ENCODE results near the gene NUDT4. TPM values are rescaled to one million over a fixed set of nuclear protein-coding genes. Genes with fewer than 3 reads are reported as not detected.

Gene NUDT4
- total RNA-seq: 100 to 1,000 TPM in 1 of 2 donors, 10 to 100 TPM in 1; 91.1 to 178 TPM

DNA sequence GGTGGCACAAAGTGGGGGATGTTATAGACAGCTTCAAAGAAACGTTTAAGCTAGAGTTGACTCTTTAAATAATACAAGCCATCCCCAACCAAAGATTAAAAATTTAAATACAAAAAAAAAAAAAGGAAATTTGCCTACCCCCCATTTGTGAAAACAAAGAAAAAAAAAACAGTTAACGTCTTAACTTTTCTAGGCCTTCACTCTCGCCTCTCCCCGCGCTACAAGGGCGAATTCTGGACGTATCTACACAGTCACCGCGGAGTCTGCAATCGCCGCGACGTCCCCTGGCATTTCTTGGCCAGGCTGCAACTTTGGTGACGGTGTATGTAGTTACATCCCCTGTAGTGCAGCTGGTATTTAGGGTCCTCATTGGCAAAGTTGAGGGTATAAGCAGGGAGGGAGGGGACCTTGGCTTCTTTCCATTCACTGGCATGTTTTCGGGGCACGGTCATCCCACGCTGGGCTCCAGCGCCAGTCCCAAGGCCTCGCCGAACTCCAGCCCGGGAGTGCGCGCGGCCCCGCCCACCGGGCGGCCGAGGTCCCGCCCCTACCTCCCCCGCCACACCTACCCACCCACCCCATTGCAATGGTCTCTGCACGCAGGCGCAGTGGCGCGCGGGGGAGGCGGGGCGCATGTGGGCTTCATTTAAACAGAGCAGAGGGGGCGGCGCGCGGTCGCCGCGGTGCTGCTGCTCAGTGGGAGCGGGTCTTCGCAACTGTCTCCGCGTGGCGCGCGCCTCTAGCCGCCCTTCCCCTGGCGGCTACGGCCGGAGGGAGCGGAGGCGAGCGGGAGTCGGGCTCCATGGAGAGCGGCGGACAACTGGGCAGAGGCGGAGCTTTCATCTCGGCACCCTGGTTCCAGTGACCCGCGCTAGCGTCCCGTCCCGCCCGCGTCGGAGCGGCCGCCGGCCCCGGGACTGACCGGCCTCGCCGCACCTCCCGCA is at the start of gene NUDT4:
NUDT4 (plus strand) TSS at position 674 of the 944 bp plus-strand sequence. CDS start 398 bp downstream, outside the sequence.
- no peaks in the 10 kb centered on the region for H3K9me3 ChIP-seq
- H3K4me3 ChIP-seq: peak within 1 kb of the TSS; percentile 86
- H3K36me3 ChIP-seq: no peaks in the 10 kb centered on the region
- H3K27me3 ChIP-seq (replicated peaks; ENCODE audit: insufficient read depth): no peaks in the 10 kb centered on the region
- peaks cover 12 to 39% of the 10 kb centered on the region in 2 donors for H3K4me1 ChIP-seq (ENCODE audit: control insufficient read depth in 1 of 2, low read depth in 2 of 2)
- peak; percentile 91 for ATAC-seq (ENCODE audit: insufficient number of reproducible peaks, low FRiP score, low read depth)
- peak; percentile 93 for DNase-seq (ENCODE audit: low spot score)
- peak within 1 kb of the TSS; percentile 91 to 97 for H3K27ac ChIP-seq
- TF ChIP-seq, protein P1, sequence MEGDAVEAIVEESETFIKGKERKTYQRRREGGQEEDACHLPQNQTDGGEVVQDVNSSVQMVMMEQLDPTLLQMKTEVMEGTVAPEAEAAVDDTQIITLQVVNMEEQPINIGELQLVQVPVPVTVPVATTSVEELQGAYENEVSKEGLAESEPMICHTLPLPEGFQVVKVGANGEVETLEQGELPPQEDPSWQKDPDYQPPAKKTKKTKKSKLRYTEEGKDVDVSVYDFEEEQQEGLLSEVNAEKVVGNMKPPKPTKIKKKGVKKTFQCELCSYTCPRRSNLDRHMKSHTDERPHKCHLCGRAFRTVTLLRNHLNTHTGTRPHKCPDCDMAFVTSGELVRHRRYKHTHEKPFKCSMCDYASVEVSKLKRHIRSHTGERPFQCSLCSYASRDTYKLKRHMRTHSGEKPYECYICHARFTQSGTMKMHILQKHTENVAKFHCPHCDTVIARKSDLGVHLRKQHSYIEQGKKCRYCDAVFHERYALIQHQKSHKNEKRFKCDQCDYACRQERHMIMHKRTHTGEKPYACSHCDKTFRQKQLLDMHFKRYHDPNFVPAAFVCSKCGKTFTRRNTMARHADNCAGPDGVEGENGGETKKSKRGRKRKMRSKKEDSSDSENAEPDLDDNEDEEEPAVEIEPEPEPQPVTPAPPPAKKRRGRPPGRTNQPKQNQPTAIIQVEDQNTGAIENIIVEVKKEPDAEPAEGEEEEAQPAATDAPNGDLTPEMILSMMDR (IDR thresholded peaks at IDR 0.05): no peak

DNA sequence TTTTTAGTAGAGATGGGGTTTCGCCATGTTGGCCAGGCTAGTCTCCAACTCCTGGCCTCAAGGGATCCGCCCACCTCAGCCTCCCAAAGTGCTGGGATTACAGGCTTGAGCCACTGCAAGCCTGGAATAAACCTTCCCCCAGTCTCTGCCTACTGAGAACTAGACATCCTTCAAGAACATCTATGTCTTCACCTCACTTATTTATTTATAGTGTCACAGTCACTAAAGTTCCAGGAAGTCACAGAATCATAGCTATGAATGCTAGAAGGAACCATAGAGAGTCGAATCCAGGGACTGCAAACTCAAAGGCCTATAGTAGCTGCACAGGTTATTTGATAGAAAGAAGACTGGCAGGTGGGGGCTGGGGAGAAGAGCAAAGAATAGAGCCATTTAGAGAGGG is 44.7 kb upstream of the NUDT4 start:
- Histone ChIP-seq H3K27ac (no peak overlapping the region), H3K4me1 (ENCODE audit: control insufficient read depth in 1 of 2, low read depth in 2 of 2) (peaks cover 5 to 6% of the 10 kb centered on the region in 2 donors), H3K4me3 (no peak overlapping the region), H3K27me3 (replicated peaks; ENCODE audit: insufficient read depth) (no peaks in the 10 kb centered on the region), H3K36me3 (no peaks in the 10 kb centered on the region), H3K9me3 (no peaks in the 10 kb centered on the region)
- ATAC-seq (ENCODE audit: insufficient number of reproducible peaks, low FRiP score, low read depth) (no peak), DNase-seq (ENCODE audit: low spot score) (no peak)
- TF ChIP-seq, protein P1 (IDR thresholded peaks at IDR 0.05): no peak

DNA sequence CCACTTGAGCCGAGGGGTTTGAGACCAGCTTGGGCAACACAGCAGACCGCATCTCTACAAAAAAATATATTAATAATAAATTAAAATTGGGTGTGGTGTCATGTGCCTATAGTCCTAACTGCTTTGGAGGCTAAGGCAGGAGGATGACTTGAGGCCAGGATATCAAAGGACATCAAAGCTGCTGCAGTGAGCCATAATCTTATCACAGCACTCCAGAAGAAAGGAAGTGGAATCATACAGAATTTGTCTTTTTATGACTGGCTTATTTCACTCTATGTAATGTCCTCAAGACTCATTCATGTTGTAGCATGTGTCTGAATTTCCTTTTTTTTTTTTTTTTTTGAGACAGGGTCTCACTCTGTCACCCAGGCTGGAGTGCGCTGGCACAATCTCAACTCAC is 43.9 kb upstream of the NUDT4 start:
- ATAC-seq (ENCODE audit: insufficient number of reproducible peaks, low FRiP score, low read depth): no peak
- Histone ChIP-seq H3K9me3 (no peaks in the 10 kb centered on the region), H3K27me3 (replicated peaks; ENCODE audit: insufficient read depth) (no peaks in the 10 kb centered on the region), H3K36me3 (no peaks in the 10 kb centered on the region), H3K4me3 (no peak overlapping the region), H3K27ac (no peak overlapping the region), H3K4me1 (ENCODE audit: control insufficient read depth in 1 of 2, low read depth in 2 of 2) (peaks cover 5 to 6% of the 10 kb centered on the region in 2 donors)
- DNase-seq (ENCODE audit: low spot score): no peak
- TF ChIP-seq, protein P1 (IDR thresholded peaks at IDR 0.05): no peak

DNA sequence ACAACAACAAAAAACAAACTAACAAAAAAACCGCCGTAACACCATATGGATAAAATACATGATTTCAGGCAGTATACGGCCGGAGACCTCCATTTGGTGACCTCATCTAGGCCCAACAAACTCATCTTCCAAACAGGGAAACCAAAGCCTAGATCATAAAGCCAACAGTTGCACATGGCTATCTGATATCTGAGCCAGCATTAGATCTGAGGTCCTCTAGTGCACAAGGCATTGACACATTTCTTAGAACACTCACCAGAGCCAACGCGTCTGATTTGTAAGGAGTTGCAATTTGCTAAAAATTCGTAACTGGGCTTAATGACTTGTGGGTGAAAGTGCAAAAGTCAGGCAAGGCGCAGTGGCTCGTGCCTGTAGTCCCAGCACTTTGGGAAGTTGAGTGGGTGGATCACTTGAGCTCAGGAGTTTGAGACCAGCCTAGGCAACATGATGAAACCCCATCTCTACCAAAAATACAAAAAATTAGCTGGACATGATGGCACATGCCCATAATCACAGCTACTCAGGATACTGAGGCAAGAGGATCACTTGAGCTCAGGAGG is 42.0 kb upstream of the NUDT4 start:
- Histone ChIP-seq H3K4me1 (ENCODE audit: control insufficient read depth in 1 of 2, low read depth in 2 of 2) (peaks cover 5 to 6% of the 10 kb centered on the region in 2 donors), H3K27ac (no peak overlapping the region), H3K9me3 (no peaks in the 10 kb centered on the region), H3K4me3 (no peak overlapping the region), H3K36me3 (no peaks in the 10 kb centered on the region), H3K27me3 (replicated peaks; ENCODE audit: insufficient read depth) (no peaks in the 10 kb centered on the region)
- DNase-seq (ENCODE audit: low spot score): no peak
- no peak for ATAC-seq (ENCODE audit: insufficient number of reproducible peaks, low FRiP score, low read depth)
- TF ChIP-seq, protein P1 (IDR thresholded peaks at IDR 0.05): no peak

DNA sequence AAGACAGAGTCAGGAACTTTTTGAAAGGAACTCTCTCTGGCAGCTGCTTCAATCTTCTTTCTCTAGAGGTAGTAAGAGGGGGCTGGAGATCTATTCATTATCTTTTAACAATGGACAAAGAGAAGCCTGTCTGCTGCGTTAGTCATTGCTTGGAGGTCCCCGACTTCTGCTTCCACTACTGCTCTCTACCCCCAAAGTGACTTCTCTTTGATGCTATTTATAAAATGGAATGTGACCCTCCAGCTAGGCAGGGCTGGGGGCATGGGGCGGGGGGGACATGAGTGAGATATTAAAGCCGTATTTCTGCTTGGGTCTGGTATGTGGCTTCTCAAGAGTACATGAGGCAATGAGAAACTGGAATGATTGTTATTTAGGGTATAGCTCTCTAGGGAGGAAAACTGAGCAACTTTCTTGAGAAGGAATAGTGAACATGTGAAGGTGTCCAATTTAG is 41.4 kb upstream of the NUDT4 start:
- Histone ChIP-seq H3K27ac (no peak overlapping the region), H3K36me3 (no peaks in the 10 kb centered on the region), H3K4me1 (ENCODE audit: control insufficient read depth in 1 of 2, low read depth in 2 of 2) (peaks cover 5 to 6% of the 10 kb centered on the region in 2 donors), H3K4me3 (no peak overlapping the region), H3K9me3 (no peaks in the 10 kb centered on the region), H3K27me3 (replicated peaks; ENCODE audit: insufficient read depth) (no peaks in the 10 kb centered on the region)
- TF ChIP-seq, protein P1 (IDR thresholded peaks at IDR 0.05): no peak
- DNase-seq (ENCODE audit: low spot score): no peak
- ATAC-seq (ENCODE audit: insufficient number of reproducible peaks, low FRiP score, low read depth): no peak

Measured in thoracic aorta (tissue), 2 donors.